HepG2 (cell line): ENCODE measurements around the gene TOGARAM1. TPM values are rescaled to one million over a fixed set of nuclear protein-coding genes. Genes with fewer than 3 reads are reported as not detected.

Experiments used
- AHR ChIP-seq: IDR thresholded peaks from 2 replicates; pipeline ENCODE4 v1.6.1; 2018; ENCODE audit warnings: missing genetic modification reagents, missing compliant biosample characterization
- FOSL2 ChIP-seq: sonication (generic); formaldehyde crosslinking; IDR thresholded peaks from 2 replicates; pipeline ENCODE4 v1.4.0; 2020; ENCODE audit warnings: missing genetic modification reagents
- FOXA3 ChIP-seq: IDR thresholded peaks from 2 replicates; pipeline ENCODE4 v1.6.1; 2016; ENCODE audit warnings: missing genetic modification reagents, missing compliant biosample characterization
- GPN1 ChIP-seq: sonication (generic); formaldehyde crosslinking; IDR thresholded peaks from 2 replicates; pipeline ENCODE4 v1.5.1; 2020; ENCODE audit warnings: missing genetic modification reagents, borderline replicate concordance
- IKZF5 ChIP-seq: IDR thresholded peaks from 2 replicates; pipeline ENCODE4 v1.6.1; 2018; ENCODE audit warnings: missing genetic modification reagents, mild to moderate bottlenecking, missing compliant biosample characterization
- MTF1 ChIP-seq: sonication (generic); formaldehyde crosslinking; IDR thresholded peaks from 2 replicates; pipeline ENCODE4 v1.5.0; 2020; ENCODE audit warnings: missing genetic modification reagents
- POGZ ChIP-seq: sonication (generic); formaldehyde crosslinking; IDR thresholded peaks from 2 replicates; pipeline ENCODE4 v1.4.0; 2020; ENCODE audit warnings: mild to moderate bottlenecking, missing genetic modification reagents
- PRDM15 ChIP-seq: sonication (generic); formaldehyde crosslinking; IDR thresholded peaks from 2 replicates; pipeline ENCODE4 v1.4.0; 2020; ENCODE audit warnings: missing genetic modification reagents
- SKIL ChIP-seq: sonication (generic); formaldehyde crosslinking; IDR thresholded peaks from 2 replicates; pipeline ENCODE4 v1.8.0; 2022; ENCODE audit warnings: missing genetic modification reagents, mild to moderate bottlenecking, moderate library complexity, borderline replicate concordance
- TCF12 ChIP-seq, 2 experiments: fragments of 450-650 bp in 1 of 2; sonication (generic) in 1 of 2; formaldehyde crosslinking in 1 of 2; IDR thresholded peaks; 2 replicates each; pipeline versions ENCODE4 v1.6.1 to v1.8.0; 2017 to 2022; ENCODE audit warnings: antibody characterized with exemption in 1 of 2, mild to moderate bottlenecking in 1 of 2, missing genetic modification reagents in 1 of 2, moderate library complexity in 1 of 2
- THAP8 ChIP-seq: sonication (generic); formaldehyde crosslinking; IDR thresholded peaks from 2 replicates; pipeline ENCODE4 v1.5.1; 2020; ENCODE audit warnings: missing genetic modification reagents, mild to moderate bottlenecking, borderline replicate concordance
- ZBTB34 ChIP-seq: sonication (generic); formaldehyde crosslinking; IDR thresholded peaks from 2 replicates; pipeline ENCODE4 v1.8.0; 2022; ENCODE audit warnings: mild to moderate bottlenecking, missing genetic modification reagents
- ZNF512 ChIP-seq: sonication (generic); formaldehyde crosslinking; IDR thresholded peaks from 2 replicates; pipeline ENCODE4 v1.4.0; 2020; ENCODE audit warnings: mild to moderate bottlenecking, missing genetic modification reagents
- ZNF567 ChIP-seq: sonication (generic); formaldehyde crosslinking; IDR thresholded peaks from 2 replicates; pipeline ENCODE4 v1.8.1; 2023; ENCODE audit warnings: mild to moderate bottlenecking, missing genetic modification reagents, borderline replicate concordance
- ZNF674 ChIP-seq: sonication (generic); formaldehyde crosslinking; IDR thresholded peaks from 2 replicates; pipeline ENCODE4 v1.5.0; 2020; ENCODE audit warnings: low read depth, mild to moderate bottlenecking, missing genetic modification reagents
- ZSCAN9 ChIP-seq: IDR thresholded peaks from 2 replicates; pipeline ENCODE4 v1.6.1; 2016; ENCODE audit warnings: borderline replicate concordance
- ZZZ3 ChIP-seq: sonication (generic); formaldehyde crosslinking; IDR thresholded peaks from 2 replicates; pipeline ENCODE4 v1.4.0; 2020; ENCODE audit warnings: missing genetic modification reagents, mild to moderate bottlenecking, borderline replicate concordance
- polyA plus RNA-seq, 8 experiments: library from polyadenylated mRNA; depleted of rRNA in 3 of 8; stranded (reverse) in 7 of 8; unstranded in 1 of 8; fragments of >200 nt; fragmentation: Illumina TruSeq in 4 of 8; extraction: Trizol in 4 of 8; gene quantifications; 2 replicates each; pipeline versions ENCODE4 v1.2.1 to v1.2.3, GENCODE V29; 2011 to 2016; ENCODE audit warnings: low read depth in 4 of 8, missing spikeins in 1 of 8, mixed read lengths in 1 of 8; ENCODE audit not compliant: insufficient read depth in 1 of 8
- total RNA-seq, 5 experiments: library from RNA; depleted of rRNA; stranded (reverse); fragments of >200 nt; fragmentation: Illumina TruSeq; extraction: Trizol; gene quantifications; 2 replicates each; pipeline ENCODE4 v1.2.3, GENCODE V29; 2016; ENCODE audit warnings: low read depth in 1 of 5

Gene TOGARAM1
- total and polyA plus RNA-seq, 2 of the 13 experiments (the other 11 are each of a cell fraction or from before 2014, with no cell fraction given), result 5.6 to 9.8 TPM

- TF ChIP-seq ZSCAN9 (CRISPR knock-in tag), result no peak; the same call in 1 of the 2 replicates
- TF ChIP-seq TCF12 (IDR thresholded peaks at IDR 0.05), result no peak
- TF ChIP-seq TCF12 (CRISPR knock-in tag; IDR thresholded peaks at IDR 0.05), result no peak
- no peak for TF ChIP-seq ZNF674 (CRISPR knock-in tag)
- no peak for TF ChIP-seq ZNF567 (CRISPR knock-in tag)
- TF ChIP-seq ZBTB34 (CRISPR knock-in tag), result 0 out of 2 replicates have a peak, but pooled peaks have one; percentile 35
- peak; percentile 82 for TF ChIP-seq FOXA3 (CRISPR knock-in tag)
- TF ChIP-seq POGZ (CRISPR knock-in tag), result peak; percentile 92
- no peak for TF ChIP-seq ZNF512 (CRISPR knock-in tag)
- 0 out of 2 replicates have a peak, but pooled peaks have one; percentile 21 for TF ChIP-seq AHR (CRISPR knock-in tag)
- peak; percentile 21; the same call in 1 of the 2 replicates for TF ChIP-seq FOSL2
- TF ChIP-seq ZZZ3 (CRISPR knock-in tag), result no peak; the same call in 1 of the 2 replicates
- no peak for TF ChIP-seq THAP8 (CRISPR knock-in tag)
- TF ChIP-seq PRDM15 (CRISPR knock-in tag), result no peak
- no peak for TF ChIP-seq GPN1
- TF ChIP-seq IKZF5 (CRISPR knock-in tag), result peak; percentile 33; the same call in 1 of the 2 replicates
- no peak for TF ChIP-seq MTF1 (CRISPR knock-in tag)
- no peak for TF ChIP-seq SKIL (CRISPR knock-in tag)
Measured at GRCh38 chr14:44961554-44962333, at the start of gene TOGARAM1, which contains the start of gene KLHL28 (continued).
